HG03135 (cell line): ENCODE results near the gene UGT2B17.
"Not testable (repeated sequence)": the region's sequence is repeated elsewhere in the genome, so short reads cannot be mapped to it uniquely, and the experiment has no call there.

Source experiments
- ATAC-seq: cut with Tn5 transposase; IDR thresholded peaks from one replicate; pipeline ENCODE4 v1.9.1; 2021; ENCODE audit warnings: mild to moderate bottlenecking, moderate library complexity; ENCODE audit not compliant: unreplicated experiment

UGT2B17 gene

GRCh38 chr4:68569466-68570121, 6.5 kb downstream of the UGT2B17 start:
- no peak for ATAC-seq

- not testable (repeated sequence) for ATAC-seq
Measured at GRCh38 chr4:68569036-68569435, 7.1 kb downstream of the UGT2B17 start.

GRCh38 chr4:68568535-68568934, 7.6 kb downstream of the UGT2B17 start:
- not testable (repeated sequence) for ATAC-seq

- ATAC-seq, result not testable (repeated sequence)
Measured at GRCh38 chr4:68566364-68566763, 9.8 kb downstream of the UGT2B17 start.

GRCh38 chr4:68565082-68565481, 11.0 kb downstream of the UGT2B17 start:
- ATAC-seq, result not testable (repeated sequence)

GRCh38 chr4:68560364-68561070, 15.6 kb downstream of the UGT2B17 start:
- not testable (repeated sequence) for ATAC-seq

- peak; percentile 41 for ATAC-seq
Measured at GRCh38 chr4:68553830-68554229, 22.3 kb downstream of the UGT2B17 start.

- peak; percentile 76 for ATAC-seq
Measured at GRCh38 chr4:68552818-68553811, 23.0 kb downstream of the UGT2B17 start.

- not testable (repeated sequence) for ATAC-seq
Measured at GRCh38 chr4:68542742-68543141, 33.4 kb downstream of the UGT2B17 start.

- ATAC-seq, result no peak
Measured at GRCh38 chr4:68536375-68536774, 39.7 kb downstream of the UGT2B17 start.

- no peak for ATAC-seq
Measured at GRCh38 chr4:68535974-68536373, 40.1 kb downstream of the UGT2B17 start.

- ATAC-seq, result not testable (repeated sequence)
Measured at GRCh38 chr4:68522232-68522631, 53.9 kb downstream of the UGT2B17 start.

- no peak for ATAC-seq
Measured at GRCh38 chr4:68520985-68521384, 55.1 kb downstream of the UGT2B17 start.

GRCh38 chr4:68518889-68519288, 57.2 kb downstream of the UGT2B17 start:
- ATAC-seq, result no peak

GRCh38 chr4:68505452-68505851, 70.7 kb downstream of the UGT2B17 start:
- not testable (repeated sequence) for ATAC-seq

- ATAC-seq, result not testable (repeated sequence)
Measured at GRCh38 chr4:68504836-68505235, 71.3 kb downstream of the UGT2B17 start.

- ATAC-seq, result not testable (repeated sequence)
Measured at GRCh38 chr4:68503462-68503861, 72.7 kb downstream of the UGT2B17 start.

- ATAC-seq, result no peak
Measured at GRCh38 chr4:68499021-68499420, 77.1 kb downstream of the UGT2B17 start.

- ATAC-seq, result peak; percentile 88
Measured at GRCh38 chr4:68498413-68499007, 77.6 kb downstream of the UGT2B17 start.

GRCh38 chr4:68494688-68495087, 81.4 kb downstream of the UGT2B17 start:
- no peak for ATAC-seq
